SK-N-SH (cell line): ENCODE data around the gene CCSER1. TPM values are rescaled to one million over a fixed set of nuclear protein-coding genes. Genes with fewer than 3 reads are reported as not detected.
A peak's percentile ranks its signal among the peaks of the same experiment; 100 is the strongest.

Experiments
- CTCF ChIA-PET: fragments of 300-600, 350-600 bp; formaldehyde crosslinking; extraction: SDS; loops from one replicate; lab custom pipeline; 2021; lab: Yijun Ruan, JAX
- POLR2A ChIA-PET: fragments of 350-600 bp; sonication (Branson Sonifier 250); formaldehyde crosslinking; extraction: SDS; loops from one replicate; lab custom pipeline; 2020; ENCODE audit warnings: antibody characterized with exemption, inconsistent platforms; lab: Yijun Ruan, JAX
- DNase-seq: peaks from one replicate; pipeline ENCODE4 v3.0.0; 2012
- H2AFZ ChIP-seq: fragments of 200-600 bp; sonication (generic); 2 replicates; pipeline ENCODE4 v1.8.1; 2016; ENCODE audit warnings: antibody characterized with exemption, mild to moderate bottlenecking, low read depth
- H3F3A ChIP-seq: fragments of 200-600 bp; sonication (generic); replicated peaks from 2 replicates; pipeline ENCODE3; 2016; ENCODE audit warnings: antibody characterized with exemption, mild to moderate bottlenecking; ENCODE audit not compliant: insufficient read depth
- H3K27ac ChIP-seq, 2 experiments: fragments of 200-500 bp in 1 of 2; fragments of 200-600 bp in 1 of 2; sonication (Bioruptor generic) in 1 of 2; sonication (generic), shearing (Covaris generic) in 1 of 2; 2 replicates each; pipeline versions ENCODE4 v1.5.1 to v1.6.1; 2014 to 2016; ENCODE audit warnings: low read depth in 2 of 2, inconsistent platforms in 1 of 2, low read length in 1 of 2, mild to moderate bottlenecking in 1 of 2, mixed read lengths in 1 of 2
- H3K27me3 ChIP-seq: fragments of 200-600 bp; sonication (generic), shearing (Covaris generic); 2 replicates; pipeline ENCODE4 v1.6.1; 2016; ENCODE audit warnings: mixed run types; ENCODE audit not compliant: insufficient read depth
- H3K36me3 ChIP-seq, 2 experiments: fragments of 200-500 bp in 1 of 2; fragments of 200-600 bp in 1 of 2; sonication (Bioruptor generic) in 1 of 2; sonication (generic) in 1 of 2; replicated peaks in 1 of 2; 2 replicates each; pipeline versions ENCODE3 to v1.5.1; 2014 to 2016; ENCODE audit warnings: low read length in 1 of 2, mild to moderate bottlenecking in 1 of 2; ENCODE audit not compliant: insufficient read depth in 2 of 2, control insufficient read depth in 1 of 2
- H3K4me1 ChIP-seq, 2 experiments: fragments of 200-500 bp in 1 of 2; fragments of 200-600 bp in 1 of 2; sonication (Bioruptor generic) in 1 of 2; sonication (generic), shearing (Covaris generic) in 1 of 2; 2 replicates each; pipeline versions ENCODE4 v1.5.1 to v1.6.1; 2014 to 2016; ENCODE audit warnings: low read depth in 1 of 2, low read length in 1 of 2, mixed run types in 1 of 2; ENCODE audit not compliant: insufficient read depth in 2 of 2, control insufficient read depth in 1 of 2
- H3K4me2 ChIP-seq: fragments of 200-600 bp; sonication (generic), shearing (Covaris generic); 2 replicates; pipeline ENCODE4 v1.6.1; 2017; ENCODE audit warnings: mixed run types
- H3K4me3 ChIP-seq, 2 experiments: fragments of 200-500 bp in 1 of 2; fragments of 200-600 bp in 1 of 2; sonication (Bioruptor generic) in 1 of 2; sonication (generic), shearing (Covaris generic) in 1 of 2; 2 replicates each; pipeline versions ENCODE4 v1.5.1 to v1.8.1; 2014 to 2016; ENCODE audit warnings: low read depth in 2 of 2, inconsistent platforms in 1 of 2, low read length in 1 of 2, mild to moderate bottlenecking in 1 of 2, mixed read lengths in 1 of 2, moderate library complexity in 1 of 2
- H3K79me2 ChIP-seq: fragments of 200-600 bp; sonication (generic); 2 replicates; pipeline ENCODE4 v1.8.1; 2017; ENCODE audit warnings: mild to moderate bottlenecking; ENCODE audit not compliant: insufficient read depth
- H3K9ac ChIP-seq: fragments of 200-600 bp; sonication (generic); 2 replicates; pipeline ENCODE4 v1.6.1; 2017; ENCODE audit warnings: mixed run types
- H3K9me2 ChIP-seq: fragments of 200-600 bp; sonication (generic); 2 replicates; pipeline ENCODE4 v1.6.1; 2017; ENCODE audit warnings: mixed run types
- H3K9me3 ChIP-seq: fragments of 200-600 bp; sonication (generic); 2 replicates; pipeline ENCODE4 v1.6.1; 2017; ENCODE audit warnings: mixed run types, mild to moderate bottlenecking, moderate library complexity
- H4K20me1 ChIP-seq: fragments of 200-600 bp; sonication (generic); 2 replicates; pipeline ENCODE4 v1.6.1; 2017; ENCODE audit warnings: mild to moderate bottlenecking, mixed run types; ENCODE audit not compliant: insufficient read depth
- CHD2 ChIP-seq: fragments of 150-350 bp; IDR thresholded peaks from 2 replicates; pipeline ENCODE4 v1.6.1; 2018; ENCODE audit warnings: low read length; ENCODE audit not compliant: partially characterized antibody
- FOXM1 ChIP-seq: IDR thresholded peaks from 2 replicates; pipeline ENCODE4 v1.4.0; 2012; ENCODE audit warnings: low read depth, mild to moderate bottlenecking
- GABPA ChIP-seq: IDR thresholded peaks from 2 replicates; pipeline ENCODE4 v1.4.0; 2012; ENCODE audit warnings: low read depth, mild to moderate bottlenecking
- JUND ChIP-seq: IDR thresholded peaks from 2 replicates; pipeline ENCODE4 v1.4.0; 2012
- MEF2A ChIP-seq: IDR thresholded peaks from 2 replicates; pipeline ENCODE4 v1.4.0; 2012; ENCODE audit warnings: low read depth, borderline replicate concordance
- RAD21 ChIP-seq: IDR thresholded peaks from 2 replicates; pipeline ENCODE4 v1.6.1; 2012; ENCODE audit warnings: mild to moderate bottlenecking, low read length
- RCOR1 ChIP-seq: fragments of 150-350 bp; IDR thresholded peaks from 2 replicates; pipeline ENCODE4 v1.6.1; 2017; ENCODE audit warnings: antibody characterized with exemption, low read length
- RFX5 ChIP-seq: IDR thresholded peaks from 2 replicates; pipeline ENCODE4 v1.6.1; 2012; ENCODE audit warnings: mild to moderate bottlenecking, improper control_type of control experiment, low read length
- polyA plus RNA-seq, 3 experiments: library from polyadenylated mRNA; depleted of rRNA; stranded (reverse); fragments of >200 nt; gene quantifications; 2 replicates each; pipeline ENCODE4 v1.2.3, GENCODE V29; 2012
- TF ChIP-seq, protein P1 (sequence below): IDR thresholded peaks from 2 replicates; pipeline ENCODE4 v1.6.1; 2012; ENCODE audit warnings: mild to moderate bottlenecking, low read depth, low read length, moderate library complexity
- TF ChIP-seq, protein P2 (sequence below): IDR thresholded peaks from 2 replicates; pipeline ENCODE4 v1.4.0; 2012; ENCODE audit warnings: low read depth, borderline replicate concordance
- TF ChIP-seq, protein P3 (sequence below): fragments of 200-600 bp; sonication (generic); IDR thresholded peaks from 2 replicates; pipeline ENCODE4 v1.6.1; 2017; ENCODE audit warnings: antibody characterized with exemption, mild to moderate bottlenecking, moderate library complexity

Gene CCSER1
- polyA plus RNA-seq, 1 of the 3 experiments (the other 2 are of a cell fraction), result 0.05 TPM

DNA sequence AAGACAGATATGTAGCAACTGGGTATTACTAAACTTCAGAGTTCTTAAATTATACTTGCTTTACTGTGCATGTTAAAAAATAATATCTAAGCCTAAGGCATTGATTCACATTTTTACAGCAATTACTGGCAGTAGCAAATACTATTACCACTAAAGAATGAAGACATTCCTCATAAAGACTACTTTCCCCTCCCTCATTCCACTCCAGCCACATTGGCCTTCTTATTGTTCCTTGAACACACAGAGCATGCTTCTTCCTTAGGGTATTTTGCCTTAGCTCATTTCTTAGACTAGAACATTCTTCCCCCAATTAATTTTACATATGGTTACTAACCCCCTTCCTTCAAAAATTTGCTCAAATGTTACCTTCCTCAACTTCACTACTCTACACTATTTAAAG lies 717.0 kb downstream of the CCSER1 start:
- Histone ChIP-seq H3K27me3 (no peaks in the 10 kb centered on the region), H2AFZ (no peak overlapping the region), H3F3A (no peaks in the 10 kb centered on the region), H3K79me2 (no peaks in the 10 kb centered on the region), H3K9me2 (no peaks in the 10 kb centered on the region), H4K20me1 (no peaks in the 10 kb centered on the region), H3K4me1 (peaks cover 0 to 7% of the 10 kb centered on the region in 2 experiments; a peak in 2 of 4 replicates), H3K4me3 (no peak overlapping the region), H3K36me3 (no peaks in the 10 kb centered on the region), H3K4me2 (no peak overlapping the region), H3K27ac (no peak overlapping the region), H3K9me3 (no peaks in the 10 kb centered on the region), H3K9ac (no peak overlapping the region)
- ChIA-PET POLR2A (no interaction called here), CTCF (no interaction called here)
- TF ChIP-seq, protein P1, sequence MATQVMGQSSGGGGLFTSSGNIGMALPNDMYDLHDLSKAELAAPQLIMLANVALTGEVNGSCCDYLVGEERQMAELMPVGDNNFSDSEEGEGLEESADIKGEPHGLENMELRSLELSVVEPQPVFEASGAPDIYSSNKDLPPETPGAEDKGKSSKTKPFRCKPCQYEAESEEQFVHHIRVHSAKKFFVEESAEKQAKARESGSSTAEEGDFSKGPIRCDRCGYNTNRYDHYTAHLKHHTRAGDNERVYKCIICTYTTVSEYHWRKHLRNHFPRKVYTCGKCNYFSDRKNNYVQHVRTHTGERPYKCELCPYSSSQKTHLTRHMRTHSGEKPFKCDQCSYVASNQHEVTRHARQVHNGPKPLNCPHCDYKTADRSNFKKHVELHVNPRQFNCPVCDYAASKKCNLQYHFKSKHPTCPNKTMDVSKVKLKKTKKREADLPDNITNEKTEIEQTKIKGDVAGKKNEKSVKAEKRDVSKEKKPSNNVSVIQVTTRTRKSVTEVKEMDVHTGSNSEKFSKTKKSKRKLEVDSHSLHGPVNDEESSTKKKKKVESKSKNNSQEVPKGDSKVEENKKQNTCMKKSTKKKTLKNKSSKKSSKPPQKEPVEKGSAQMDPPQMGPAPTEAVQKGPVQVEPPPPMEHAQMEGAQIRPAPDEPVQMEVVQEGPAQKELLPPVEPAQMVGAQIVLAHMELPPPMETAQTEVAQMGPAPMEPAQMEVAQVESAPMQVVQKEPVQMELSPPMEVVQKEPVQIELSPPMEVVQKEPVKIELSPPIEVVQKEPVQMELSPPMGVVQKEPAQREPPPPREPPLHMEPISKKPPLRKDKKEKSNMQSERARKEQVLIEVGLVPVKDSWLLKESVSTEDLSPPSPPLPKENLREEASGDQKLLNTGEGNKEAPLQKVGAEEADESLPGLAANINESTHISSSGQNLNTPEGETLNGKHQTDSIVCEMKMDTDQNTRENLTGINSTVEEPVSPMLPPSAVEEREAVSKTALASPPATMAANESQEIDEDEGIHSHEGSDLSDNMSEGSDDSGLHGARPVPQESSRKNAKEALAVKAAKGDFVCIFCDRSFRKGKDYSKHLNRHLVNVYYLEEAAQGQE, result no peak
- TF ChIP-seq RCOR1 (no peak), CHD2 (no peak), RFX5 (no peak), GABPA (no peak), FOXM1 (no peak), JUND (no peak)
- TF ChIP-seq, protein P2, sequence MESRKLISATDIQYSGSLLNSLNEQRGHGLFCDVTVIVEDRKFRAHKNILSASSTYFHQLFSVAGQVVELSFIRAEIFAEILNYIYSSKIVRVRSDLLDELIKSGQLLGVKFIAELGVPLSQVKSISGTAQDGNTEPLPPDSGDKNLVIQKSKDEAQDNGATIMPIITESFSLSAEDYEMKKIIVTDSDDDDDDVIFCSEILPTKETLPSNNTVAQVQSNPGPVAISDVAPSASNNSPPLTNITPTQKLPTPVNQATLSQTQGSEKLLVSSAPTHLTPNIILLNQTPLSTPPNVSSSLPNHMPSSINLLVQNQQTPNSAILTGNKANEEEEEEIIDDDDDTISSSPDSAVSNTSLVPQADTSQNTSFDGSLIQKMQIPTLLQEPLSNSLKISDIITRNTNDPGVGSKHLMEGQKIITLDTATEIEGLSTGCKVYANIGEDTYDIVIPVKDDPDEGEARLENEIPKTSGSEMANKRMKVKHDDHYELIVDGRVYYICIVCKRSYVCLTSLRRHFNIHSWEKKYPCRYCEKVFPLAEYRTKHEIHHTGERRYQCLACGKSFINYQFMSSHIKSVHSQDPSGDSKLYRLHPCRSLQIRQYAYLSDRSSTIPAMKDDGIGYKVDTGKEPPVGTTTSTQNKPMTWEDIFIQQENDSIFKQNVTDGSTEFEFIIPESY, result no peak
- TF ChIP-seq, protein P3, sequence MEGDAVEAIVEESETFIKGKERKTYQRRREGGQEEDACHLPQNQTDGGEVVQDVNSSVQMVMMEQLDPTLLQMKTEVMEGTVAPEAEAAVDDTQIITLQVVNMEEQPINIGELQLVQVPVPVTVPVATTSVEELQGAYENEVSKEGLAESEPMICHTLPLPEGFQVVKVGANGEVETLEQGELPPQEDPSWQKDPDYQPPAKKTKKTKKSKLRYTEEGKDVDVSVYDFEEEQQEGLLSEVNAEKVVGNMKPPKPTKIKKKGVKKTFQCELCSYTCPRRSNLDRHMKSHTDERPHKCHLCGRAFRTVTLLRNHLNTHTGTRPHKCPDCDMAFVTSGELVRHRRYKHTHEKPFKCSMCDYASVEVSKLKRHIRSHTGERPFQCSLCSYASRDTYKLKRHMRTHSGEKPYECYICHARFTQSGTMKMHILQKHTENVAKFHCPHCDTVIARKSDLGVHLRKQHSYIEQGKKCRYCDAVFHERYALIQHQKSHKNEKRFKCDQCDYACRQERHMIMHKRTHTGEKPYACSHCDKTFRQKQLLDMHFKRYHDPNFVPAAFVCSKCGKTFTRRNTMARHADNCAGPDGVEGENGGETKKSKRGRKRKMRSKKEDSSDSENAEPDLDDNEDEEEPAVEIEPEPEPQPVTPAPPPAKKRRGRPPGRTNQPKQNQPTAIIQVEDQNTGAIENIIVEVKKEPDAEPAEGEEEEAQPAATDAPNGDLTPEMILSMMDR, result no peak
- DNase-seq, result no peak

DNA sequence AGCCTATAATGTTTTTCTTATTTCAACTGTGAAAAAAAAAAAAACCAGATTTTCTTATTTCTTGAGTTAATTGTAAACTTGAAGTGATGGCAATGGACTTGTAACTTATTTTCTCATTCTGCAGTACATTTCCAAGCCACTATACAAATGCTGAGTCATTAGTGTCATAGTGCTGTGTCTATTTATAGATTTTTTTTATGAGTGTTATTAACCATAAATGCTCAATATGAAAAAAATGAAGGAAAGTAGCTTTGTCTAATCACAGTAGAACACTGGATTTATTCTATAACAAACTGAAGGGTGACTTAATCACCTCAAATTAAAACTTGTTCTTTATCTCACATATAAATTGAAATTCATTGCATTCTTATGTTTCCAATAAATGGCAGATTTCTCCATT lies 718.6 kb downstream of the CCSER1 start:
- Histone ChIP-seq H3K9me2 (no peaks in the 10 kb centered on the region), H3K9ac (no peak overlapping the region), H3K4me3 (no peak overlapping the region), H3F3A (no peaks in the 10 kb centered on the region), H3K9me3 (no peaks in the 10 kb centered on the region), H2AFZ (no peak overlapping the region), H3K27ac (no peak overlapping the region), H3K79me2 (no peaks in the 10 kb centered on the region), H3K27me3 (no peaks in the 10 kb centered on the region), H4K20me1 (no peaks in the 10 kb centered on the region), H3K4me2 (no peak overlapping the region), H3K4me1 (peaks cover 0 to 7% of the 10 kb centered on the region in 2 experiments; a peak in 2 of 4 replicates), H3K36me3 (no peaks in the 10 kb centered on the region)
- ChIA-PET POLR2A (no interaction called here), CTCF (no interaction called here)
- TF ChIP-seq RAD21 (no peak), MEF2A (peak; percentile 17; the same call in 1 of the 2 replicates)
- no peak for DNase-seq
